NCI-H774 (cell line): ENCODE measurements around the gene PLEKHA5.
"Not testable (repeated sequence)": the region's sequence is repeated elsewhere in the genome, so short reads cannot be mapped to it uniquely, and the experiment has no call there.

Experiments
- DNase-seq: peaks from one replicate; lab custom pipeline; 2025; lab: John Stamatoyannopoulos, UW

Gene PLEKHA5

GRCh38 chr12:19411234-19412204, 282.0 kb downstream of the PLEKHA5 start:
- DNase-seq = no peak

GRCh38 chr12:19412844-19413243, 283.3 kb downstream of the PLEKHA5 start:
- DNase-seq = no peak

GRCh38 chr12:19413582-19413981, 284.0 kb downstream of the PLEKHA5 start:
- DNase-seq = not testable (repeated sequence)

- DNase-seq = no peak
These were observed 286.0 kb downstream of the PLEKHA5 start for GRCh38 chr12:19415563-19415962.

GRCh38 chr12:19419086-19419485, 289.6 kb downstream of the PLEKHA5 start:
- no peak for DNase-seq

GRCh38 chr12:19421503-19422282, 292.2 kb downstream of the PLEKHA5 start:
- DNase-seq = no peak

- DNase-seq = no peak
These were observed 293.8 kb downstream of the PLEKHA5 start for GRCh38 chr12:19423166-19423930.
